Testis (tissue), 3 donors: Measurements from ENCODE around the gene INAFM2. TPM values are rescaled to one million over a fixed set of nuclear protein-coding genes. Genes with fewer than 3 reads are reported as not detected.

ENCODE experiments used
- DNase-seq: peaks from one replicate; pipeline ENCODE4 v3.0.0-alpha.2; 2019
- H3K27ac ChIP-seq, 2 donors: fragments of 200-600 bp; sonication (generic); one replicate each; pipeline ENCODE4 v1.5.1; 2019
- H3K27me3 ChIP-seq: fragments of 200-600 bp; sonication (generic); one replicate; pipeline ENCODE4 v1.5.1; 2019
- H3K36me3 ChIP-seq: fragments of 200-600 bp; sonication (generic); one replicate; pipeline ENCODE4 v1.5.1; 2017; ENCODE audit warnings: low read depth; ENCODE audit errors: missing control alignments
- H3K4me1 ChIP-seq: fragments of 200-600 bp; sonication (generic); one replicate; pipeline ENCODE4 v1.5.1; 2019
- H3K4me3 ChIP-seq, 2 donors: fragments of 200-600 bp; sonication (generic); one replicate each; pipeline ENCODE4 v1.5.1; 2017 to 2019
- H3K9me3 ChIP-seq: fragments of 200-600 bp; sonication (generic); one replicate; pipeline ENCODE4 v1.5.1; 2017
- POLR2A ChIP-seq: fragments of 450-650 bp; IDR thresholded peaks from one replicate; pipeline ENCODE4 v1.6.1; 2017; ENCODE audit warnings: antibody characterized with exemption, mild to moderate bottlenecking, moderate library complexity
- WGBS, 2 donors: methylation state at CpG; one replicate each; pipeline ENCODE4 v1.1.5; 2018; 5-methylcytosine and 5-hydroxymethylcytosine counted together
- intact Hi-C: fragments of 100-400 bp; cut with DNase I; formaldehyde crosslinking; loops from one replicate; pipeline ENCODE4 v1.15.1; 2023; ENCODE audit warnings: low total_unique reads
- polyA plus RNA-seq: library from polyadenylated mRNA; stranded (reverse); fragments of 350-450 nt; fragmentation: Illumina TruSeq; extraction: RNeasy Lipid Tissue Mini Kit (QIAGEN cat#74804); gene quantifications from one replicate; pipeline ENCODE4 v1.2.3, GENCODE V29; 2014; ENCODE audit warnings: low read depth, low replicate concordance; ENCODE audit not compliant: insufficient read depth
- total RNA-seq, 2 donors: library from RNA; depleted of rRNA; stranded (reverse); fragments of >200 nt; gene quantifications; one replicate each; pipeline ENCODE4 v1.2.3, GENCODE V29; 2016
- TF ChIP-seq, protein P1 (sequence below), 3 experiments: fragments of 450-650 bp in 2 of 3; fragments of 200-600 bp in 1 of 3; sonication (generic) in 1 of 3; IDR thresholded peaks; one replicate each; pipeline ENCODE4 v1.5.1; 2016 to 2019; ENCODE audit warnings: antibody characterized with exemption in 3 of 3, mild to moderate bottlenecking in 2 of 3, moderate library complexity in 1 of 3

INAFM2 gene
- total and polyA plus RNA-seq, 3 donors from 2014 or later: 31.8 to 49.8 (median 43.4) TPM

- Histone ChIP-seq H3K4me3 (no peak overlapping the region), H3K9me3 (no peaks in the 10 kb centered on the region), H3K4me1 (peaks cover 34% of the 10 kb centered on the region), H3K36me3 (no peaks in the 10 kb centered on the region), H3K27ac (no peak overlapping the region), H3K27me3 (no peaks in the 10 kb centered on the region)
- intact Hi-C loops: loop anchor here (10.0 kb wide), 1 partner anchor 144 kb away; no protein-coding TSS in a partner anchor
- 27 to 51% methylated on average over 30 of the region's 30 CpGs for WGBS, 2 donors
- TF ChIP-seq POLR2A: no peak
- TF ChIP-seq, protein P1, sequence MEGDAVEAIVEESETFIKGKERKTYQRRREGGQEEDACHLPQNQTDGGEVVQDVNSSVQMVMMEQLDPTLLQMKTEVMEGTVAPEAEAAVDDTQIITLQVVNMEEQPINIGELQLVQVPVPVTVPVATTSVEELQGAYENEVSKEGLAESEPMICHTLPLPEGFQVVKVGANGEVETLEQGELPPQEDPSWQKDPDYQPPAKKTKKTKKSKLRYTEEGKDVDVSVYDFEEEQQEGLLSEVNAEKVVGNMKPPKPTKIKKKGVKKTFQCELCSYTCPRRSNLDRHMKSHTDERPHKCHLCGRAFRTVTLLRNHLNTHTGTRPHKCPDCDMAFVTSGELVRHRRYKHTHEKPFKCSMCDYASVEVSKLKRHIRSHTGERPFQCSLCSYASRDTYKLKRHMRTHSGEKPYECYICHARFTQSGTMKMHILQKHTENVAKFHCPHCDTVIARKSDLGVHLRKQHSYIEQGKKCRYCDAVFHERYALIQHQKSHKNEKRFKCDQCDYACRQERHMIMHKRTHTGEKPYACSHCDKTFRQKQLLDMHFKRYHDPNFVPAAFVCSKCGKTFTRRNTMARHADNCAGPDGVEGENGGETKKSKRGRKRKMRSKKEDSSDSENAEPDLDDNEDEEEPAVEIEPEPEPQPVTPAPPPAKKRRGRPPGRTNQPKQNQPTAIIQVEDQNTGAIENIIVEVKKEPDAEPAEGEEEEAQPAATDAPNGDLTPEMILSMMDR (IDR thresholded peaks at IDR 0.05): no peak
- no peak for DNase-seq
Observed at GRCh38 chr15:40280260-40281056, 43.0 kb upstream of the INAFM2 start.

GRCh38 chr15:40281057-40281800 lies 42.3 kb upstream of the INAFM2 start:
- intact Hi-C loops: loop anchor here (10.0 kb wide), 1 partner anchor 144 kb away; no protein-coding TSS in a partner anchor
- no peak overlapping the region for H3K27ac ChIP-seq
- 43 to 50% methylated on average over 26 to 43 of the region's 43 CpGs for WGBS, 2 donors
- H3K9me3 ChIP-seq: no peaks in the 10 kb centered on the region
- H3K36me3 ChIP-seq: no peaks in the 10 kb centered on the region
- no peaks in the 10 kb centered on the region for H3K27me3 ChIP-seq
- no peak for DNase-seq
- H3K4me3 ChIP-seq: peak overlapping the region in 1 of 2 donors; percentile 41
- TF ChIP-seq, protein P1 (IDR thresholded peaks at IDR 0.05): no peak
- no peak for TF ChIP-seq POLR2A
- H3K4me1 ChIP-seq: peaks cover 31% of the 10 kb centered on the region

- H3K27ac ChIP-seq: no peak overlapping the region
- DNase-seq: no peak
- H3K36me3 ChIP-seq: no peaks in the 10 kb centered on the region
- TF ChIP-seq POLR2A: no peak
- TF ChIP-seq, protein P1 (IDR thresholded peaks at IDR 0.05): no peak
- WGBS, 2 donors: 11% methylated on average over 20 of the region's 51 CpGs; no CpG with 5 or more reads in 1 of the 2 donors
- H3K9me3 ChIP-seq: no peaks in the 10 kb centered on the region
- H3K27me3 ChIP-seq: no peaks in the 10 kb centered on the region
- intact Hi-C loops: loop anchor here (10.0 kb wide), 1 partner anchor 143 kb away; no protein-coding TSS in a partner anchor
- H3K4me1 ChIP-seq: peaks cover 28% of the 10 kb centered on the region
- H3K4me3 ChIP-seq: peak overlapping the region; percentile 41 to 59
Observed at GRCh38 chr15:40281801-40282146, 41.7 kb upstream of the INAFM2 start.

DNA sequence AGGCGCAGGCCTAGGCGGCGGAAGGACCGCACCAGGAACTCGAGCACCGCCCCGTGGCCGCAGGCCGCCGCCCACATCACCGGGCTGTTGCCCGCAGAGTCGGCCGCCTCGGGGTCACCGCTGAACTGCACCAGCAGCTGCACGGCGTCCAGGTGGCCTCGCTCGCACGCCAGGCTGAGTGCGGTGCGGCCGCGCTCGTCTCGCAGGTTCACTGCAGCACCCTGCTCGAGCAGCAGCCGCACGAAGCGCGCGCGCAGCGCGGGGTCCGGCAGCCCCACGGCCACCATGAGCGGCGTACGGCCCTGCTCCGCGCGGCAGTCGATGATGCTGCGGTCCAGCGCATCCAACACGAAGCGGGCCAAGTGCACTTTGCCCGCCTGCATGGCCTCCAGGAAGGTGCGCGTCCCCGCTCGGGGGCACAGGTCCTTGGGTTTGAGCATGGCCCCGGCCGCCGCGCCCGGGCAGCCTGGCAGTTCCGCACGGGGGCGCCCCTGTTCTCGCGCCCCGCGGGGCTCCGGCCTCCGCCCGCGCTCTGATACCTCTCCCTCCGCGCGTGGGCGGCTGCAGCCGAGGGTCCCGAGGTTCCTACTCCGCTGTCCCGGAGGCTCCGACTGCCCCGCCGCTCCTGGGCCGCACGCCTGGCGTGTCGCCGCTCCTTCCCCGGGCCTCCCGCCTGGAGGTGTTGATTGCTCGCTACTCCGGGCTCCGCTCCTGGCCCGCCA lies 41.2 kb upstream of the INAFM2 start:
- intact Hi-C loops: loop anchor here (10.0 kb wide), 1 partner anchor 142 kb away; no protein-coding TSS in a partner anchor
- Histone ChIP-seq H3K27me3 (no peaks in the 10 kb centered on the region), H3K9me3 (no peaks in the 10 kb centered on the region), H3K36me3 (no peaks in the 10 kb centered on the region), H3K4me3 (peak overlapping the region; percentile 41 to 59), H3K27ac (no peak overlapping the region), H3K4me1 (peaks cover 23% of the 10 kb centered on the region)
- TF ChIP-seq, protein P1 (IDR thresholded peaks at IDR 0.05): peak in 2 of 3 experiments; percentile 1 to 26
- no peak for TF ChIP-seq POLR2A
- WGBS, 2 donors: 0% methylated on average over 42 of the region's 92 CpGs; no CpG with 5 or more reads in 1 of the 2 donors
- DNase-seq: peak; percentile 59
